Measurements from ENCODE around the gene IQGAP2.

DNA sequence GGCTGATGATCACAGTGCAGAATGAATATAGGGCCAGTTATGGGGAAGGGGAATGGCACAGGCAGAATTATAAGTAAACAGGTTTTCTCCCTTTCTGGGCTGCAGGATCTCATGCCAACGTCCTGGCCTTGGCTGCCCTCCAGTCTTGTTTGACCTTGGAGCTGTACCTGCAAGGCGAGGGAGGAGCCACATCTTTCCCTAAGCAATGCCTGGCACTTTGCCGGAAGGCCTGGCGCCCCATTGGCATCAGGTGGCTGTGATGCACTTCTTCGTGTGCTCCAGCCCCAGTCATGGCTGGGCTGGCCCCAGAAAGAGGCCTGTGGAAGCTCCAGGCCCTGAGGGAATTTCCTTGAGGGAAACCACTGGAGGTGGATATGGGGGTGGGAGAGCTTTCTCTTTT, 16.7 kb upstream of the IQGAP2 start:
- no peak for TF ChIP-seq CEBPB (IDR thresholded peaks at IDR 0.05; ENCODE audit: low read depth, low read length)
- TF ChIP-seq, protein P1, sequence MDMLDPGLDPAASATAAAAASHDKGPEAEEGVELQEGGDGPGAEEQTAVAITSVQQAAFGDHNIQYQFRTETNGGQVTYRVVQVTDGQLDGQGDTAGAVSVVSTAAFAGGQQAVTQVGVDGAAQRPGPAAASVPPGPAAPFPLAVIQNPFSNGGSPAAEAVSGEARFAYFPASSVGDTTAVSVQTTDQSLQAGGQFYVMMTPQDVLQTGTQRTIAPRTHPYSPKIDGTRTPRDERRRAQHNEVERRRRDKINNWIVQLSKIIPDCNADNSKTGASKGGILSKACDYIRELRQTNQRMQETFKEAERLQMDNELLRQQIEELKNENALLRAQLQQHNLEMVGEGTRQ (IDR thresholded peaks at IDR 0.05; ENCODE audit: low read length), result no peak
- no peak for TF ChIP-seq POLR2A (IDR thresholded peaks at IDR 0.05; ENCODE audit: control extremely low read depth in 1 of 2, low read depth in 2 of 2, low read length in 2 of 2)
- no peak for TF ChIP-seq SP1 (IDR thresholded peaks at IDR 0.05; ENCODE audit: low read depth, low read length)
- TF ChIP-seq POLR2AphosphoS5 (IDR thresholded peaks at IDR 0.05; ENCODE audit: low read depth, low read length), result no peak
- TF ChIP-seq, protein P2, sequence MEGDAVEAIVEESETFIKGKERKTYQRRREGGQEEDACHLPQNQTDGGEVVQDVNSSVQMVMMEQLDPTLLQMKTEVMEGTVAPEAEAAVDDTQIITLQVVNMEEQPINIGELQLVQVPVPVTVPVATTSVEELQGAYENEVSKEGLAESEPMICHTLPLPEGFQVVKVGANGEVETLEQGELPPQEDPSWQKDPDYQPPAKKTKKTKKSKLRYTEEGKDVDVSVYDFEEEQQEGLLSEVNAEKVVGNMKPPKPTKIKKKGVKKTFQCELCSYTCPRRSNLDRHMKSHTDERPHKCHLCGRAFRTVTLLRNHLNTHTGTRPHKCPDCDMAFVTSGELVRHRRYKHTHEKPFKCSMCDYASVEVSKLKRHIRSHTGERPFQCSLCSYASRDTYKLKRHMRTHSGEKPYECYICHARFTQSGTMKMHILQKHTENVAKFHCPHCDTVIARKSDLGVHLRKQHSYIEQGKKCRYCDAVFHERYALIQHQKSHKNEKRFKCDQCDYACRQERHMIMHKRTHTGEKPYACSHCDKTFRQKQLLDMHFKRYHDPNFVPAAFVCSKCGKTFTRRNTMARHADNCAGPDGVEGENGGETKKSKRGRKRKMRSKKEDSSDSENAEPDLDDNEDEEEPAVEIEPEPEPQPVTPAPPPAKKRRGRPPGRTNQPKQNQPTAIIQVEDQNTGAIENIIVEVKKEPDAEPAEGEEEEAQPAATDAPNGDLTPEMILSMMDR (IDR thresholded peaks at IDR 0.05; ENCODE audit: control extremely low read depth in 1 of 3, insufficient read depth in 1 of 3, low read depth in 1 of 3, low read length in 3 of 3), result no peak
- TF ChIP-seq, protein P3, sequence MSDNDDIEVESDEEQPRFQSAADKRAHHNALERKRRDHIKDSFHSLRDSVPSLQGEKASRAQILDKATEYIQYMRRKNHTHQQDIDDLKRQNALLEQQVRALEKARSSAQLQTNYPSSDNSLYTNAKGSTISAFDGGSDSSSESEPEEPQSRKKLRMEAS (IDR thresholded peaks at IDR 0.05), result no peak
- TF ChIP-seq, protein P4, sequence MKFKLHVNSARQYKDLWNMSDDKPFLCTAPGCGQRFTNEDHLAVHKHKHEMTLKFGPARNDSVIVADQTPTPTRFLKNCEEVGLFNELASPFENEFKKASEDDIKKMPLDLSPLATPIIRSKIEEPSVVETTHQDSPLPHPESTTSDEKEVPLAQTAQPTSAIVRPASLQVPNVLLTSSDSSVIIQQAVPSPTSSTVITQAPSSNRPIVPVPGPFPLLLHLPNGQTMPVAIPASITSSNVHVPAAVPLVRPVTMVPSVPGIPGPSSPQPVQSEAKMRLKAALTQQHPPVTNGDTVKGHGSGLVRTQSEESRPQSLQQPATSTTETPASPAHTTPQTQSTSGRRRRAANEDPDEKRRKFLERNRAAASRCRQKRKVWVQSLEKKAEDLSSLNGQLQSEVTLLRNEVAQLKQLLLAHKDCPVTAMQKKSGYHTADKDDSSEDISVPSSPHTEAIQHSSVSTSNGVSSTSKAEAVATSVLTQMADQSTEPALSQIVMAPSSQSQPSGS (IDR thresholded peaks at IDR 0.05; ENCODE audit: low read length), result no peak
- TF ChIP-seq MAFK (IDR thresholded peaks at IDR 0.05; ENCODE audit: low read depth, low read length), result no peak

Data from H1 (cell line).